Neuronal stem cell (in vitro differentiated cells): ENCODE results near the gene SLC35D3.

Experiments
- DNase-seq: peaks from one replicate; pipeline ENCODE4 v3.0.0-alpha.2; 2013; ENCODE audit warnings: low spot score
- H2AFZ ChIP-seq: one replicate; pipeline ENCODE4 v1.6.1; 2013; ENCODE audit warnings: mild to moderate bottlenecking, low read length, inconsistent platforms
- H2AK5ac ChIP-seq: 2 replicates; pipeline ENCODE4 v1.6.1; 2013; ENCODE audit warnings: low read depth, mild to moderate bottlenecking, inconsistent platforms, low read length, moderate library complexity, mixed read lengths
- H2BK120ac ChIP-seq: 2 replicates; pipeline ENCODE4 v1.6.1; 2013; ENCODE audit warnings: low read depth, mild to moderate bottlenecking, inconsistent platforms, low read length, moderate library complexity, mixed read lengths
- H2BK12ac ChIP-seq: one replicate; pipeline ENCODE4 v1.6.1; 2013; ENCODE audit warnings: low read length, inconsistent platforms
- H2BK15ac ChIP-seq: 2 replicates; pipeline ENCODE4 v1.6.1; 2013; ENCODE audit warnings: mild to moderate bottlenecking, low read length, inconsistent platforms, mixed read lengths
- H2BK5ac ChIP-seq: one replicate; pipeline ENCODE4 v1.6.1; 2013; ENCODE audit warnings: inconsistent platforms, mild to moderate bottlenecking, low read length, moderate library complexity
- H3K14ac ChIP-seq: one replicate; pipeline ENCODE4 v1.6.1; 2013; ENCODE audit warnings: low read length, inconsistent platforms
- H3K18ac ChIP-seq: 2 replicates; pipeline ENCODE4 v1.6.1; 2013; ENCODE audit warnings: low read length, inconsistent platforms
- H3K23ac ChIP-seq: 2 replicates; pipeline ENCODE4 v1.6.1; 2013; ENCODE audit warnings: low read depth, mild to moderate bottlenecking, mixed read lengths, low read length, inconsistent platforms; ENCODE audit not compliant: poor library complexity
- H3K27ac ChIP-seq: replicated peaks from 3 replicates; pipeline ENCODE4 v1.5.1; 2013; ENCODE audit warnings: low read length, inconsistent platforms
- H3K27me3 ChIP-seq, 3 experiments: 2 replicates each; pipeline ENCODE4 v1.6.1; 2013; ENCODE audit warnings: low read length in 3 of 3, mild to moderate bottlenecking in 2 of 3, inconsistent platforms in 1 of 3, low read depth in 1 of 3, mixed read lengths in 1 of 3, moderate library complexity in 1 of 3; ENCODE audit not compliant: control insufficient read depth in 3 of 3, insufficient read depth in 3 of 3
- H3K36me3 ChIP-seq, 2 donors: replicated peaks in 1 of 2; 2 replicates each; pipeline ENCODE4 v1.6.1; 2013; ENCODE audit warnings: low read length in 2 of 2; ENCODE audit not compliant: control insufficient read depth in 2 of 2, insufficient read depth in 2 of 2
- H3K4ac ChIP-seq: 2 replicates; pipeline ENCODE4 v1.6.1; 2013; ENCODE audit warnings: inconsistent platforms, mild to moderate bottlenecking, low read length, moderate library complexity
- H3K4me1 ChIP-seq, 2 donors: 1 replicate in 1 of 2; 2 replicates in 1 of 2; pipeline ENCODE4 v1.6.1; 2013; ENCODE audit warnings: low read length in 2 of 2, low read depth in 1 of 2; ENCODE audit not compliant: control insufficient read depth in 2 of 2, insufficient read depth in 1 of 2
- H3K4me2 ChIP-seq: one replicate; pipeline ENCODE4 v1.6.1; 2013; ENCODE audit warnings: mild to moderate bottlenecking, low read length, inconsistent platforms; ENCODE audit not compliant: insufficient read depth, poor library complexity, severe bottlenecking
- H3K4me3 ChIP-seq, 2 donors: 2 replicates each; pipeline ENCODE4 v1.5.1; 2013; ENCODE audit warnings: low read length in 2 of 2, mild to moderate bottlenecking in 2 of 2, inconsistent platforms in 1 of 2, moderate library complexity in 1 of 2
- H3K79me1 ChIP-seq: one replicate; pipeline ENCODE4 v1.6.1; 2013; ENCODE audit warnings: low read depth, mild to moderate bottlenecking, inconsistent platforms, low read length, moderate library complexity
- H3K9ac ChIP-seq: one replicate; pipeline ENCODE4 v1.6.1; 2013; ENCODE audit warnings: mild to moderate bottlenecking, low read depth, low read length, inconsistent platforms; ENCODE audit not compliant: poor library complexity
- H3K9me3 ChIP-seq, 2 donors: replicated peaks in 1 of 2; 2 replicates each; pipeline versions ENCODE3 to v1.6.1; 2013; ENCODE audit warnings: low read length in 2 of 2, mild to moderate bottlenecking in 2 of 2, inconsistent platforms in 1 of 2, low read depth in 1 of 2, mixed read lengths in 1 of 2, moderate library complexity in 1 of 2; ENCODE audit not compliant: control insufficient read depth in 2 of 2, insufficient read depth in 1 of 2
- H4K8ac ChIP-seq: one replicate; pipeline ENCODE4 v1.6.1; 2013; ENCODE audit warnings: low read depth, mild to moderate bottlenecking, inconsistent platforms, low read length, moderate library complexity
- H4K91ac ChIP-seq: one replicate; pipeline ENCODE4 v1.6.1; 2013; ENCODE audit warnings: low read length, low read depth, mild to moderate bottlenecking, inconsistent platforms; ENCODE audit not compliant: poor library complexity
- WGBS, 2 donors: extraction: QIAGEN DNeasy Blood & Tissue Kit; methylation state at CpG; one replicate each; pipeline ENCODE4 v1.1.7; 2013; ENCODE audit warnings: missing lambda C conversion rate in 2 of 2, mixed read lengths in 1 of 2; ENCODE audit not compliant: insufficient read length in 2 of 2, insufficient replicate concordance in 1 of 2; ENCODE audit errors: extremely low coverage in 2 of 2; 5-methylcytosine and 5-hydroxymethylcytosine counted together

Gene SLC35D3

DNA sequence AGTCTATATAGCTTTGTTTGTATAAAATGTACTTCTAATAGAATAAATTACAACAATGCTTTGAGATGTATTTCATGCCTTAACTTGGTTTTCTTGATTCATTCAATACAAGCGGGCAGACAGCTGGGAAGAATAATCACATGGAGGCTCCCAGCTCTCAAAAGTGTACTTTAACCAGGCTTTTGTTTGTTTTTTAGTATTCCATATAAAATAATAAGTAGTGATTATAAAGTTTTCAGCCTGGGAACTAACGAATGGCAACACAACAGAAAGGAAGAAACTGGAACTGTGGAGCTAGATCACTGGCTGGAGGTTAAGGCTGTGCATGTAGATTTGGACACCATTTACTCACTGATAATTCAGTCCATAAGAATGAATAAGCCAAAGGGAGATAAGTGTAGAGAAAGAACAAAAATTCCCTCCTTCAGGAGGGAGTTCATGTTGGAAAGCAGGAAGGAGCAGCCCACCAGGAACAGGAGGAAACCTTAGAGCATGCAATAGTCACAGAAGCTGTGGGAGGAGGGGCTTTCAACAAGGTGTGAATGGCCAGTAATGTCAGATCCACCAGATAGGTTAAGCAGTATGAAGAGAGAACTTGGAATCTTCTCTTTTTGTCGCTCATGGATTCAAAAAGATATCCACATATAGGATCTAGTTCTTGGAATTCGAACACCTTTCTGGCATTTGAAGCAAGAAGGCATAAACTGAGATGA lies 41.2 kb upstream of the SLC35D3 start:
- H2AK5ac ChIP-seq = no peak overlapping the region

DNA sequence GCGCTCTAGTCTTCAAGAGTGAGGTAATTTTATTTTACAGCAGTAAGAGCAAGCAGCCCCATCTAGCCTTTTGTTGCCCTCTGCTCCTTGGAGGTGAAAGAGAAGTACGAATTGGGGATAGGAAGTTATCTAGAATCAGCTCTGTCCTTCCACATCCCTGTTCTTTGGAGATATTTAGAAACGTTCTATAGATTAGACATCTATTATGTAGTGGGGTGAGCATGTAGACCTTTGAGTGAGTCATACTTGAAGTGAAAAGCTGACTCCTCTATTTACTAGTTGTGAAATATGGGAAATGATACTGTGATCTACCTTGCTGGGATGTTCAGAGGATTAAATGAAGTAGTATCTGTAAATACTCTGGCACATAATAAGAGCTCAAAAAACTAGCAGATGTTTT lies 36.0 kb upstream of the SLC35D3 start:
- no peak overlapping the region for H4K91ac ChIP-seq
- H3K23ac ChIP-seq = no peak overlapping the region
- no CpG with 5 or more reads among the region's 3 CpGs for WGBS, 2 donors
- no peak overlapping the region for H2AFZ ChIP-seq
- H2BK15ac ChIP-seq = no peak overlapping the region
- H3K4ac ChIP-seq = no peak overlapping the region
- H2AK5ac ChIP-seq = no peak overlapping the region
- H3K4me2 ChIP-seq = no peak overlapping the region
- H2BK12ac ChIP-seq = no peak overlapping the region
- H3K9me3 ChIP-seq = no peaks in the 10 kb centered on the region
- H3K27ac ChIP-seq = no peak overlapping the region
- no peak for DNase-seq
- H3K36me3 ChIP-seq = no peaks in the 10 kb centered on the region
- H2BK120ac ChIP-seq = no peak overlapping the region
- H3K9ac ChIP-seq = no peak overlapping the region
- H3K27me3 ChIP-seq = no peaks in the 10 kb centered on the region
- no peaks in the 10 kb centered on the region for H3K79me1 ChIP-seq
- no peak overlapping the region for H3K18ac ChIP-seq
- no peak overlapping the region for H3K4me3 ChIP-seq
- no peak overlapping the region for H2BK5ac ChIP-seq
- H4K8ac ChIP-seq = no peak overlapping the region
- no peak overlapping the region for H3K14ac ChIP-seq
- peaks cover 2 to 3% of the 10 kb centered on the region in 2 donors for H3K4me1 ChIP-seq

More for the DNA sequence above, 41.2 kb upstream of the SLC35D3 start:
- Histone ChIP-seq H3K79me1 (peaks cover 2% of the 10 kb centered on the region), H2BK15ac (no peak overlapping the region), H3K4me2 (no peak overlapping the region), H3K9me3 (no peaks in the 10 kb centered on the region), H2BK5ac (no peak overlapping the region), H3K9ac (no peak overlapping the region), H3K4me3 (no peak overlapping the region), H2BK120ac (no peak overlapping the region), H3K4ac (no peak overlapping the region), H3K4me1 (no peaks in the 10 kb centered on the region), H3K36me3 (no peaks in the 10 kb centered on the region), H3K23ac (no peak overlapping the region), H4K8ac (no peak overlapping the region), H3K27ac (no peak overlapping the region), H3K27me3 (no peaks in the 10 kb centered on the region), H3K18ac (no peak overlapping the region), H2AFZ (no peak overlapping the region), H2BK12ac (no peak overlapping the region), H3K14ac (no peak overlapping the region), H4K91ac (no peak overlapping the region)
- no CpG with 5 or more reads among the region's 4 CpGs for WGBS, 2 donors
- DNase-seq = no peak

DNA sequence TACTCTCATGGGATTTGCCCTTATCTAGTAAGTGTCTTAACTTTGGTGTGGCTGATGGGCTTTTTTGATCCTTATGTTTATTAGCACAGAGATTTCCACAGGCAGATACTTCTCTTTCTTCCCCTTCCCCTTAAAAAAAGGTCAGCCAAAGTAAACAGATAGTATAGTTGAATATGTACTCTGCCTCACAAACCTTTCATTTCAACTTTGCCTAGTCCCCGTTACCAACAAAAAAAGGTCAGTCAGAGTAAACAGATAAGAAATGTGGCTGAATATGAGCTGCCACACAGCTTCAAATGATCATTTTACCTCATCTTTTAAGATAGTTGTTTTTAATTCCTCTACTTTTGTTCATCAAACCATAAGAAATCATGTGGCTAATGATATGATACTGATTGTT lies 34.1 kb upstream of the SLC35D3 start:
- WGBS, 2 donors = no CpG with 5 or more reads among the region's 1 CpG
- Histone ChIP-seq H2AFZ (no peak overlapping the region), H4K91ac (no peak overlapping the region), H3K9me3 (no peaks in the 10 kb centered on the region), H4K8ac (no peak overlapping the region), H3K9ac (no peak overlapping the region), H2AK5ac (no peak overlapping the region), H3K27me3 (no peaks in the 10 kb centered on the region), H3K23ac (no peak overlapping the region), H2BK120ac (no peak overlapping the region), H3K14ac (no peak overlapping the region), H3K27ac (no peak overlapping the region), H3K79me1 (no peaks in the 10 kb centered on the region), H2BK15ac (no peak overlapping the region), H3K4ac (no peak overlapping the region), H3K4me2 (no peak overlapping the region), H2BK12ac (no peak overlapping the region), H3K4me1 (peaks cover 2 to 3% of the 10 kb centered on the region in 2 donors), H2BK5ac (no peak overlapping the region), H3K4me3 (no peak overlapping the region), H3K36me3 (no peaks in the 10 kb centered on the region), H3K18ac (no peak overlapping the region)
- no peak for DNase-seq

DNA sequence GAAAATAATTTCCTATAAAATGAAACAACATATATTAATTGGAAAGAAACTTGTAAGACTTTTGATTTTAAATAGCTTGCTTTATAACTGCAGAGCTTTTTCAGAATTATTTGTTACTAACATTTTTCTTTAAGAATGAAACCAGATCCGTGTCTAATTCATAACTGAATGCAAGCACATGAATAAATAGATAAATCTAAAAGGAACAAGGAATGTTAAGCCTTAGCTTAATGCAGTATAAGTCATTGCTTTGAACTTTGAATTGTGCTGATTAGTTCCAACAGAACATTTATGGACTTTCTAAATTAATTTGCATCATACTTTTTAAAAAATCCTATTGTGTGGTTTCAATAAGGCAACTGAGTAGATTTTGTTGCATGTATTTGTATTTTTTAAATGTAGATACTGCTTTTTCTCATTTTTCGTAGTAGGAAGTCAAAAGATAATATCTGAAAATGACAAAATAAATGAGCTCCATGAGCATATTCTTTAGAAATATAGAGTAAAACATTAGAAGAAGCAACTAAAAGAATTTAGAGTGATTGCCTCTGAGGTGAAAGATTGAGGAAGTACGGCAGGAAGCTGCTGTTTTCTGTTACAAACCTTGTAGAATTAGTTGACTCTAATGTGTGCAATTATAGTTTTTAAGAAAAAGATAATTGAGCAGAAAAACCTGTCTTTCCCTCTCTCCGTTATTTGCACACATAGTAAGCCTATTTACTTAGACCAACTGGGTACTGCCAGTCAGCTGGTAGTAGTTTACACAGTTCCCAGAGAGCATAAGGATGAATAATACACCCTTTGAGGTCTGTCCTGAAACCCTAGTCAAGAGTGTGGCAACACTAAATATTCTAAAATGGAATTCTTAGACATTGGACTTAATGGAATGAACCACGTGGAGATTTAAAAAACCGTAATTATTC lies 32.6 kb upstream of the SLC35D3 start:
- H3K79me1 ChIP-seq = no peaks in the 10 kb centered on the region
- no peak overlapping the region for H2AFZ ChIP-seq
- no peak overlapping the region for H4K91ac ChIP-seq
- H3K27me3 ChIP-seq = no peaks in the 10 kb centered on the region
- no peak overlapping the region for H3K4me3 ChIP-seq
- H3K27ac ChIP-seq = no peak overlapping the region
- H4K8ac ChIP-seq = no peak overlapping the region
- H2BK5ac ChIP-seq = no peak overlapping the region
- no peaks in the 10 kb centered on the region for H3K36me3 ChIP-seq
- peaks cover 2 to 3% of the 10 kb centered on the region in 2 donors for H3K4me1 ChIP-seq
- no peak overlapping the region for H3K4ac ChIP-seq
- no peaks in the 10 kb centered on the region for H3K9me3 ChIP-seq
- H3K9ac ChIP-seq = no peak overlapping the region
- no peak overlapping the region for H3K18ac ChIP-seq
- H3K4me2 ChIP-seq = no peak overlapping the region
- no peak overlapping the region for H3K23ac ChIP-seq
- H3K14ac ChIP-seq = no peak overlapping the region
- no peak for DNase-seq
- H2BK120ac ChIP-seq = no peak overlapping the region
- H2AK5ac ChIP-seq = no peak overlapping the region
- H2BK15ac ChIP-seq = no peak overlapping the region
- no peak overlapping the region for H2BK12ac ChIP-seq
- no CpG with 5 or more reads among the region's 6 CpGs for WGBS, 2 donors
